Sigmoid colon (tissue), 4 donors: ENCODE data around the gene TRUB1.

ENCODE experiments used
- EP300 ChIP-seq, 4 donors: sonication (generic); formaldehyde crosslinking; IDR thresholded peaks; one replicate each; pipeline ENCODE4 v1.6.1; 2017; ENCODE audit warnings: antibody characterized with exemption in 4 of 4
- TF ChIP-seq, protein P1 (sequence below), 4 experiments: fragments of 450-650 bp in 3 of 4; fragments of 200-600 bp in 1 of 4; IDR thresholded peaks; one replicate each; pipeline ENCODE4 v1.5.1; 2016 to 2019; ENCODE audit warnings: antibody characterized with exemption in 4 of 4, mild to moderate bottlenecking in 3 of 4, moderate library complexity in 2 of 4

DNA sequence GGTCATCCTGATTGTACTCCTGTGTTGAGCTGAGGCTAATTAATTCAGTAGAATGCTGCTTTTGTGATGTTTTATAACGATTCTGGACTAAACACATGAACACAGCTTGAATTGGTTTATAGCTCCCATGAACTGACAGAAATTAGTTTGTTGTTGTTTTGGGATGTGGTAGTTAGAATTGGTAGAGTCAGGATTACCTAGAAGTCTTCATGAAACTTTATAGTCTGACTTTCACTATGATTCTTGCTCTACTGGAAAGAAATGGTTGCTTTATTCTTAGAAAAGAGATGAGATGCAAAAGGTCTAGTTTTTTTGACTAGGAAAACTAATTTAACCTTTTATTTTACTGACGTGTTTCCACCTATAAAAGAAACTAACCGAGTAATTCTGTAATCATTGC lies 23.4 kb upstream of the TRUB1 start:
- TF ChIP-seq, protein P1, sequence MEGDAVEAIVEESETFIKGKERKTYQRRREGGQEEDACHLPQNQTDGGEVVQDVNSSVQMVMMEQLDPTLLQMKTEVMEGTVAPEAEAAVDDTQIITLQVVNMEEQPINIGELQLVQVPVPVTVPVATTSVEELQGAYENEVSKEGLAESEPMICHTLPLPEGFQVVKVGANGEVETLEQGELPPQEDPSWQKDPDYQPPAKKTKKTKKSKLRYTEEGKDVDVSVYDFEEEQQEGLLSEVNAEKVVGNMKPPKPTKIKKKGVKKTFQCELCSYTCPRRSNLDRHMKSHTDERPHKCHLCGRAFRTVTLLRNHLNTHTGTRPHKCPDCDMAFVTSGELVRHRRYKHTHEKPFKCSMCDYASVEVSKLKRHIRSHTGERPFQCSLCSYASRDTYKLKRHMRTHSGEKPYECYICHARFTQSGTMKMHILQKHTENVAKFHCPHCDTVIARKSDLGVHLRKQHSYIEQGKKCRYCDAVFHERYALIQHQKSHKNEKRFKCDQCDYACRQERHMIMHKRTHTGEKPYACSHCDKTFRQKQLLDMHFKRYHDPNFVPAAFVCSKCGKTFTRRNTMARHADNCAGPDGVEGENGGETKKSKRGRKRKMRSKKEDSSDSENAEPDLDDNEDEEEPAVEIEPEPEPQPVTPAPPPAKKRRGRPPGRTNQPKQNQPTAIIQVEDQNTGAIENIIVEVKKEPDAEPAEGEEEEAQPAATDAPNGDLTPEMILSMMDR (IDR thresholded peaks at IDR 0.05) = no peak
- no peak for TF ChIP-seq EP300 (IDR thresholded peaks at IDR 0.05)
